HFF-Myc (cell line): ENCODE measurements around the gene SPSB2.

ENCODE experiments used
- DNase-seq: peaks from one replicate; pipeline ENCODE4 v3.0.0-alpha.2; 2011; ENCODE audit warnings: low read depth; ENCODE audit errors: extremely low read depth
- H3K4me3 ChIP-seq: replicated peaks from 2 replicates; pipeline ENCODE4 v1.5.1; 2011; ENCODE audit warnings: low read depth, mild to moderate bottlenecking, control low read depth, low read length
- CTCF ChIP-seq: IDR thresholded peaks from 2 replicates; pipeline ENCODE4 v1.5.1; 2012; ENCODE audit warnings: mild to moderate bottlenecking, low read depth, low read length, control low read depth; ENCODE audit errors: missing control alignments

The SPSB2 gene

GRCh38 chr12:6852651-6853354, 20.3 kb downstream of the SPSB2 start:
- no peak for TF ChIP-seq CTCF
- DNase-seq: no peak
- peak overlapping the region; percentile 69 for H3K4me3 ChIP-seq

GRCh38 chr12:6851921-6852650, 21.0 kb downstream of the SPSB2 start, which contains the start of gene USP5:
TSS of gene USP5 (plus strand) at chr12:6852150. CDS start at chr12:6852180, 30 bp downstream.
- H3K4me3 ChIP-seq: peak within 1 kb of the TSS; percentile 69
- DNase-seq: peak; percentile 99
- no peak for TF ChIP-seq CTCF

- no peak for TF ChIP-seq CTCF
- peak within 1 kb of the TSS; percentile 69 for H3K4me3 ChIP-seq
Observed at GRCh38 chr12:6851153-6851920, 21.8 kb downstream of the SPSB2 start, which contains the start of gene CDCA3. TSS of gene CDCA3 (minus strand) at chr12:6851286. CDS start at chr12:6850952, 334 bp downstream.

GRCh38 chr12:6850796-6851152, 22.3 kb downstream of the SPSB2 start:
- DNase-seq: no peak
- TF ChIP-seq CTCF: no peak
- H3K4me3 ChIP-seq: peak overlapping the region; percentile 69

More at GRCh38 chr12:6851153-6851920, 21.8 kb downstream of the SPSB2 start, which contains the start of gene CDCA3:
- DNase-seq: peak; percentile 97

GRCh38 chr12:6849976-6850560, 23.0 kb downstream of the SPSB2 start:
- no peak for TF ChIP-seq CTCF
- no peak for DNase-seq
- peak overlapping the region; percentile 69 for H3K4me3 ChIP-seq

GRCh38 chr12:6849427-6849826, 23.7 kb downstream of the SPSB2 start:
- TF ChIP-seq CTCF: no peak
- no peak for DNase-seq
- H3K4me3 ChIP-seq: peak overlapping the region; percentile 69
